CD4-positive, alpha-beta T cell treated with Interleukin-21 for 1 hour (primary cell): ENCODE measurements around the gene UROS.

Experiments used
- DNase-seq: peaks from one replicate; pipeline ENCODE4 v3.0.0-alpha.2; 2020

Gene UROS

GRCh38 chr10:125785791-125786190 is 37.3 kb downstream of the UROS start:
- no peak for DNase-seq

GRCh38 chr10:125783957-125784356 is 39.1 kb downstream of the UROS start:
- no peak for DNase-seq

GRCh38 chr10:125783408-125783807 is 39.6 kb downstream of the UROS start:
- no peak for DNase-seq

- no peak for DNase-seq
These were observed 40.4 kb downstream of the UROS start for GRCh38 chr10:125782616-125783015.

GRCh38 chr10:125782054-125782453 is 41.0 kb downstream of the UROS start:
- no peak for DNase-seq

- DNase-seq: no peak
These were observed 41.7 kb downstream of the UROS start for GRCh38 chr10:125781374-125781773.

GRCh38 chr10:125779403-125780327 is 43.4 kb downstream of the UROS start:
- no peak for DNase-seq

GRCh38 chr10:125778556-125778955 is 44.5 kb downstream of the UROS start:
- DNase-seq: no peak

GRCh38 chr10:125777806-125778205 is 45.3 kb downstream of the UROS start:
- DNase-seq: no peak

- DNase-seq: no peak
These were observed 47.5 kb downstream of the UROS start, which contains the start of gene MMP21 for GRCh38 chr10:125775491-125776106. Gene MMP21 (minus strand): TSS chr10:125775821. CDS start chr10:125775821, 0 bp downstream.

- no peak for DNase-seq
These were observed 48.4 kb downstream of the UROS start for GRCh38 chr10:125774581-125775191.

GRCh38 chr10:125773687-125774543 is 49.1 kb downstream of the UROS start:
- no peak for DNase-seq

GRCh38 chr10:125772864-125773180 is 50.2 kb downstream of the UROS start:
- no peak for DNase-seq

- no peak for DNase-seq
These were observed 50.8 kb downstream of the UROS start for GRCh38 chr10:125772112-125772863.

- DNase-seq: no peak
These were observed 52.2 kb downstream of the UROS start for GRCh38 chr10:125770844-125771243.

GRCh38 chr10:125769175-125769574 is 53.9 kb downstream of the UROS start:
- DNase-seq: no peak

- DNase-seq: no peak
These were observed 54.7 kb downstream of the UROS start for GRCh38 chr10:125768219-125768855.

- DNase-seq: no peak
These were observed 56.5 kb downstream of the UROS start for GRCh38 chr10:125766511-125766910.

GRCh38 chr10:125765835-125766234 is 57.2 kb downstream of the UROS start:
- DNase-seq: no peak

- DNase-seq: no peak
These were observed 60.1 kb downstream of the UROS start for GRCh38 chr10:125762692-125763648.
